UCSD-AML1 (cell line): Measurements from ENCODE around the gene OXTR.

Experiments
- DNase-seq: peaks from one replicate; lab custom pipeline; 2025; ENCODE audit not compliant: unreplicated experiment; lab: John Stamatoyannopoulos, UW

OXTR gene

DNA sequence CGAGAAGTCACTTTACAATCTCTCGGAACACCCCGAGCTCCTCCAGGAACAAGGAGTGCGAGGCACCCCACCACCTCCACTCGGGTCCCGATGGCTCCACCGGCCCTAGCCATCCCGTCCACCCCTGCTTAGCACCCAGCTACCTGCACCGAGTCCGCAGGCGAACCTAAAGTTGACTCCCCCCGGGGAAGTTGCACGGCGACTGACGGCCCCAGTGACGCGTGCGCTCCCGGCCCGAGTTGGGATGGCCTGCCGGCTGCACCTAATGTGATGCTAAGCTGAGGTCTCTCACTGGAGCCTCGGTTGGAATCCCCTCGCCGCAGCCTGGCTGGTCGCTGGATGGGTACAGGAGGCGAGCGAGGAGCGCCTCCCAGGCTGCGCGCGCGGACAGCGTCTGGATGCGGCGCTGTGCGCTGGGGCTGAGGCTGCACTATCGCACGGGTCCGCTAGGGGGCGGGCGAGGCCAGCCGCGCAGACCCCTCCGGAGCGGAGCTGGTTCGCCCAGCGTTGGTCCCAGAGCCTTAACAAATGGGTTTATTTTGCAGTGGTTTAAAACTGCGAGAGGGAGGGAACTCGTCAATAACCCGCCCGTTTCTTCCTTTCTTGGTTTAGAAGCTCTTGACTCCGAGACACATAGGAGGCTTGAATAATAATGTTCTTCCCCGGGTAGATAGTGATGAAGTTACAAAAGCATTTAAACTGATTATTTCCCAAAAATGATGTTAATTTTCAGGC lies at the start of gene OXTR:
TSS of gene OXTR (minus strand) at position 526 of the 735 bp plus-strand sequence. CDS start 1,426 bp downstream, outside the sequence.
- peak; percentile 60 for DNase-seq

DNA sequence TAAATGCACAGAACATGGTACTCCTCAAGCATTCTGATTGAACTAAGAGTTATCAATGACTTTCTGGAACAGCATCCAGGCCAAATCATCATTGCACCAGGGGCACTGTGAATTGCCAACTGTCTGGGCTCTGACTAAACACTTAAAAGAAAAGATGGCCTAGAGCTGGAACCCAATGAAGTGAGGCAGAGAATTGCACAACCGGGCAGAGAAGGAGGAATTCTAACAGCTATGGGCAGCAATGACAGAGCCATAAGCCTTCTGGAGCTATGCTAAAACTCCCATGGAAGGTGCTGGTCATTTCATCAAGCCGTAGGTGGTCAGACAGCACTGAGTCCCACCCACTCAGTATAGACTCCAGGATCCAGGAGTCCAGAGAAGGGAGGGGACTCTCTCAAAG lies 48.1 kb upstream of the OXTR start:
- no peak for DNase-seq

DNA sequence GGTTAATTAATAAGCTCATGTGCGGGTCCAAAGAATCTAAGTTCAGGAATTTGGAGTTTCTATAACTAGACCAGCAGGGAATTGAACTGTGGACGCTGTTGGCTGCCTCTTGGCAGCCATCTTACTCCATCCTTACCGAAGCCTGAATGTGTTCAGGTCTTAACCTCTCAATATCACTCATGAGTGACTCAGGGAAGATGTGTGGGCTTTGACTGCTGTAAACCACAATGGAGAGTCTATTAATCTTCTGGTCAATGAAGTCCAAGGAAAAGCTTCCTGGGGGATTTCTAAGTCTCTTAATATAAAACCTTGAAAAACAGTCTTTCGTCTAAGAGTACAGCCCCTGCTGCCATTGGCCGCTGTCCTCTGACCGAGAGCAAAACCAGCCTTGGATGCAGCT lies 46.7 kb upstream of the OXTR start:
- DNase-seq = no peak

DNA sequence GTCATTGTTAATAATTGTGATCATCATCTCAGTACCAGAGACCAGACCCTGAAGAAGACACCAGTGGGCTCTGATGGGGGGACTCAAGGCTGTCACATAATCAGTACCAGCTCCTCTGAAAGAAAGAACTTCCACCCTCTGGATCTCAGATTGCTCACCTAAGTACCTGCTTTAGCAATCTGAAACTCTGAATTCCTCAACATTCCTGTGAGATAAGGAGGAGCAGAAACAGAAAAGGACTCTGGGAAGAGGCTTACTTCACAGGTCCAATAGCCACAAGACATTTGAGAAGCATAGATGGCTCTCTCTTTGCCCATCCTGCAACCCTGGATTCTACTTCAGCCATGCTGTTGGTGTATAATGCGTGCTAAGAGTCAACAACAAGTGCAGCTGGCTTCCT lies 44.0 kb upstream of the OXTR start:
- no peak for DNase-seq

DNA sequence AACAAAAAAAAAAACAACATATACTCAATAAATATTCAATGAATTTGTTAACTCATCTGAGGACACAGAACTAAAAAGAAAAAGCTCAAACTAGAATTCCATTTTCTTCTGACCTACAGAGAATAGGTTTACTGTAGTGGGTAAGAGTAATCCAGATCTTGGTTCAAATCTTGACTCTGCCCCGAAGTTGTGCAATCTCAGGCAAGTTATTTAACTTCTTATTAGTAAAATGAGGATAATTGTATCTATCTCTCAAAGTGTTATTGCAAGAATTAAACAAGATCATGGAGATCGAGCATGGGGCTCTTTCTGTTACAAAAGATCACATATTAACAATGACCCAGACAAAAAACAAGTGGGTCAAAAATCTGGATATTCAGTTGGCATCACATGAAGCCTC lies 41.1 kb upstream of the OXTR start:
- DNase-seq = no peak

DNA sequence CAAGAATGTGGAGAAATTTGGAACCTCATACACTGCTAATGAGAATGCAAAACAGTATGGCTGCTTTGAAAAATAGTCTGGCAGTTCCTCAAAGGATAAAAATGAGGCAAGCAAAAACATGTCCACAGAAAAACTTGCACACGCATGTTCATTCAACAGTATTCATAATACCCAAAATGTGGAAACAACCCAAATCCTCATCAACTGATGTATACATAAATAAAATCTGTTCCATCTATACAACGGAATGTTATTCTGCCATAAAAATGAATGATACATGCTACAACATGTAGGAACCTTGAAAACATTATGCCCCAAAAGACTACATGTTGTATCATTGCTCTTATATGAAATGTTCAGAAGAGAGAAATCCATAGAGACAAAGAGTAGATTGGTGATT lies 36.4 kb upstream of the OXTR start:
- DNase-seq = no peak

DNA sequence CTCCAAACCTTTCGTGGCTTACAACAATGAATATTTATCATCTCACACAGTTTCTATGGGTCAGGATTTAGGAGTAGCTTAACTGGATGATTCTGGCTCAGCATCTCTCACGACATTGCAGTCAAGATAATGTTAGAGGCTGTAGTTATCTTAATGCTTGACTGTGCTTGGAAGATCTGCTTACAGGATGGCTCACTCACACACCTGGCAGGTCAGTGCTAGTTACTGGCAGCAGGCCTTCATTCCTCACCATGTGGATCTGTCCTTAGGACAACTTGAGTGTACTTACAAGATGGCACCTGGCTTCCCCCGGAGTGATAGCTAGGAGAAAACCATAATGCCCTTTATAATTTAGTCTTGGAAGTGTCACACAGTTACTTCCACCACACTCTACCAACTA lies 32.8 kb upstream of the OXTR start:
- no peak for DNase-seq

DNA sequence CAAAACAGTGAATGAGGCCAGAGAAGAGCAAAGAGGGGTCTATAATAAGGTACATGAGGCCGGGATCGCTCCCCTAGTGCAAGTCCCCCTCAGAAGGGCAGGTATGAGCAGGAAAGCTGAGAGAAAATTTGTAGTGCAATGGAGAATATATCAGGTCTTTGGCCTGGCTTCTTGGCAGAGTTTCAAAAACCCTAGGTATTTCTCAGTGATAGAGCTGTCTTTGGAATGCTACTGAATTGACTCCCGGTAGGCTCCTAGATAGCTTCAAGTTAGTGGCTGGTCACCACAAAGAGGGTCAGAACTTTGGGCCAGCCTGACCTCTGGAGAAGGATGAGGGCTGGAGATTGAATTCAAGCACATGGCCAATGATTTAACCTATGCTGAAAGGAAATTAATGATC lies 30.6 kb upstream of the OXTR start:
- DNase-seq = no peak

DNA sequence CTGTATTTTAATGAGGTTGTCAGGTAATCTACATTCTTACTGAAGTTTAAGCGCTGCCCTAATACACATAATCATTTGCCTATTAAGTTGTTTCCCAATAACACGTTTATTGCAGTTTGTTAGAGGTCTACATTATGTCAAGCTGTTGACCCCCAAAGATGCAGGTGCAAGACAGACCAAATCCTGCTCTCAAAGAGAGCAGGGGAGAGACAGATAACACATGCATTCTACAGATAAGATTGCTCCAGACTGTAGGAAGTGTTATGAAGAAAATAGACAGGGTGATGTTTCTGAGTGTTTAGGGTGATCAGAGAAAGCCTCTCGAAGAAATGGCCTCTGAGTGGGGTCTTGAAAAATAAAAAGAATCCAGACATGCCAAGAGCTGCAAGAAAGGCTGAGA lies 24.8 kb upstream of the OXTR start:
- DNase-seq = no peak

DNA sequence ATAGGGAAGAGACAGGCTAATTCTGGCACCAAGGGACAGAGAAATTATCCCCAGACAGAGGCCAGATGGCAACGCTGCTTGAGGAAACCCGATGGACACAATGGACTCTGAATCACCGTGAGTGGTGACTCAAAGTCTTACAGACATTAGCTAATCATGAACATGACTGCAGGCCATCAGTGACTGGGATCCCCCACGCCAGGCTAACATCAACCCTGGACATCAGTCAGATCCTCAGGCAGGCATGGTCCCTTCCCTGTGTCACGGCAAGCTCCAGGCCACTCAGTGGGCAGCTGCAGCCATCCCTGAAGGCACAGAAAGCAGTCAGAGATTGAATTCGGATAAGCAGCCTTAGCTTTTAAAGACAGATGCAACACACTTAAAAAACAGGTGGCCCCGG lies 23.8 kb upstream of the OXTR start:
- DNase-seq = no peak

DNA sequence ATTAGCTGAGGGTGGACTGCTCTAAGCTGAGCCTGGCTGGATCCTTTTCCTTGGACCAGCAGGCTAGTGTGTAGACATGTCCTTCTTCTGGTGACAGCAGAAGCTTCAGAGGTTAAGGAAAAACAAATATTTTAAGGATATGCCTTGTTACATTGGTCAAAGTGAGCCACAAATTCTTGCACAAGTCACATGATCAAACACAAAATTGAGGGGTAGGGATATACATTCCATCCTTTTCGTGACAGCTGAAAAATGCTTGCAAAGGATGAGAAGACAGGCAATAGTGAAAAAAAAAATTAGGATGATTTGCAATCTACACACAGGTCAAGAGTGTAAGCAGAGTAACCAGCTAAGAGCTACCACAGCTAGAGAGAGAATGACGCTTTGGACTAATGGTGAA lies 21.1 kb upstream of the OXTR start:
- DNase-seq = no peak

DNA sequence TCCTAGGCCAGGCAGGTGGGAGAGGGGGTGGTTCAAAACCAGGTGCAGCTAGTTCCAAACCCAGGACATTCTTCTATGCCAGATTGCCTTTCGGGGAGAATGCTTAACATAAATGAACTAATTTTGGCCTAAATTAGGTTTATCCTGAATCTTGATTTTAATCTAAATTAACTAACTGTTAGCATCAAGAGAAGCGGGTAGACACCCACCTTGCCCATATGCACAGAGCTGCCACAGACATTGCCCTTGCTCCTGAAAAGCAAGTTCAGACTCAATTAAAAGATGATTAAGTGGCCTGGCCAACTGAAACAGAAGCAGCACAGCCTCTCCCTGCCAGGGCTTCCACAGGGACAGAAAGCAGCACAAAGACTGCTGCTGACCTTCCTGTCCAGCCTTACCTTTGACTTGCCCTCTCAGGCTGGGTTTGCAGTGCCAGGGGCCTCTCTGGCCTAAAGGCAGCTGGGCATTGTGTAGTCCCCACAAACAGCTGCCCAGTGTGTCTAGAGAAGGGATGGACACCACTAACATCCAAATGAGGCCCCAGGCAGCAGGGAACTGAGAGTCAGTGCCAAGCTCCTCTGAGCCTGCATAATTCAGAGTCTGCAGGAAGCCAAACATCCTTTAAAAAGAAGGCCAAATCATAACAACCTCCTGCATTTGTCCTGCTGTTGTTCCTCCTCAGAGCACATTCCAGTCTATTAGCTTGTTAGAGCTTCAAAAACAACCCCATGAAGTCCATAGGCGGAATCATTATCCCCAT lies 15.4 kb upstream of the OXTR start:
- no peak for DNase-seq

DNA sequence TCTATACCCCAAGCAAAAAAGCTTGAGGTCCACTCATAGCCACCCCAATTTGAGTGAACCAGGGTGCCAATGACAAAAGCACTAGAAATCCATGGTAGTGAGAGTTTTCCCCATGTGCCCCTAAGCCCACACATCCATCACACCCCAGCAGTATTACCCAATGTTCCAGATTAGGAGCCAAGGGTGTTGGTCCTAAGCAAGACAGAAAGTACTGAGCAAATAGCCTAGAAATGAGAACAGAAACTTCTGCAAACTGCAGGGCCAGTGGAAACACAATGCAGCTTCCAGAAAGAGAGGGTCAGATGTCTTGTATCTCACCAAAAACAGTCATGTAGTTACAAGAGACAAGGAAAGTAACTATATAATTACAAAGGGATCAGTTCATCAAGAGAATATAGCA lies 10.9 kb upstream of the OXTR start:
- DNase-seq = no peak

DNA sequence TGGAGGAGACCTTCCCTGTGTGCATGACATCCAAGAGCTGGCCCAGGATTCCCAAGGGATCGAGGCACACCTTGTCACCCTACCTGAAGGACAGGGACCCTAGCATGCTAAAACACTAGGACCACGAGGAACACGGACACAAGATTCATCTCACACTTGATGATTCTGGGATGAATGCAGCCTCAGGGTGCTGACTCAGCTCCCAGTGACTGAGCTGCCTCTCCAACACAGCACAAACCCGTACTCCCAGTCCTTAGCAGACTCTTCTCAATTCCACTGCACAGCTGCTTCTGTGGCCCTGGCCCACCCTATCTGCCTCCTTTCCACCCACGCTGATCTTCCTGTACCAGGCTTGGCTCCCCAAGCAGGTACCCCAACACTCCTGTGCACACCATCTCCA lies 9.1 kb upstream of the OXTR start:
- no peak for DNase-seq

DNA sequence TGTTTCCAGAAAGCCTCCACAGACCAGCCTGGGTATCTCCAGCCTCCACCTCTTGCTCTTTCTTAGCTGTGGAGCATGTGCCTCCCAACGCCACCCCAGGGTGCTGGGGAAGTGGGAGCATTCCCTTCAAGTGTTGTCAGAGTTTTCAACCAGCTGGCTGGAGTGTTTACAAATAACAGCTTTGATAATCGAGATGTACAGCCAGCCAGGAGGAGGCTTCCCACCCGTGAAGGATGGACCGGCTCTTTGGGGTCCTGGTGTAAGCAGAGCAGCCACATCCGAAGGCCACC lies 8.5 kb upstream of the OXTR start:
- no peak for DNase-seq

DNA sequence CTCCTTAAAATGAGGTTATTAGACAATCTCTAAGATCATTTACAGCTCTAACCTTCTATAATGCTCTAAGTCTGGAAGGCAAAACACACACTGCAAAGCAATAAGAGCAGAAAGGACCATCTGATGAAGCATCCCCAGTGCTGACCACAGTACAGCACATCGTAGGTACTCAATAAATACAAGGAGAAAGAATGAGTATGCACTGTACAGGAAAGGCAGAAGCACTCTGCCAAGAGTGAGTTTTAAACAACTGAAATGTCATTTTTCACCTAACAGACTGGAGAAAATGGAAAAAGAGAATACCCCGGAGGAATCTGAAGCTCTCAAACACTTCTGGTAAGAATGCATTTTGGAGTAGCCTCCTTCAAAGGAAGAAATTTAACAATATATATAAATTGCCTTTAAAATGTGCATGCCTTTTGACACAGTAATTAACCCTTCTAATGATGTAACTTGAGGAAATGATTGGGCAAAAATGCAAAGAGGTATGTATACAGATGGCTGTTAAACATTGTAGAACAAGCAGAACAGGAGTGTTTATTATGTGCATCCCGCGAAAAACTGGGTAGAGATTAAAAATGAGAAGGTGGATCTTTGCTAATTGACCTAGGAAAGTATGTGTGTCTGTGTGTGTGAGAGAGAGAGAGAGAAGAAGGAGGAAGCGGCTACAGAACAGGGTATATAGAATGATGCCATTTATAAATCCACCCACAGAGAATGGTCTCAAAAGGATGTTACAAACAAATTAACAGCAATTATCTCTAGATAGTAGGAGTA lies 8.0 kb upstream of the OXTR start:
- no peak for DNase-seq

DNA sequence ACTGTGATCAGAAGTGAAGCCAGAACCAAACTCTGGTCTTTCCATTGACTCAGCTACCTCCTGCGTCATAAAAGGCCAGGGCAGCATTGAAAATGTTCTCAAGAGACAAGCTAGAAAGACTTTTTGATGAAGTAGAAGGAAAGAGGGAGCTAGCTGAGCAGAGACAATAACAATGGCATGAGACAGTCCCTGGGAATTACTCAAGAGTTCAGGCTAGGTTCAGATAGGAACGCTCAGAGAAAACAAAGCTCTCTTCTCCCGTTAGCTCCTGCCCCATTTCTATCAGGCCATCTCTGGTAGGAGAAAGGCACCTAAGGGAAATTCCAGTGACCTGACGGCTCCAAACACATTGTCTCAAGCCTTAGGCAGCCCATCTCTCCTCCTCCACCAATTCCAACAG lies 7.0 kb upstream of the OXTR start:
- no peak for DNase-seq

DNA sequence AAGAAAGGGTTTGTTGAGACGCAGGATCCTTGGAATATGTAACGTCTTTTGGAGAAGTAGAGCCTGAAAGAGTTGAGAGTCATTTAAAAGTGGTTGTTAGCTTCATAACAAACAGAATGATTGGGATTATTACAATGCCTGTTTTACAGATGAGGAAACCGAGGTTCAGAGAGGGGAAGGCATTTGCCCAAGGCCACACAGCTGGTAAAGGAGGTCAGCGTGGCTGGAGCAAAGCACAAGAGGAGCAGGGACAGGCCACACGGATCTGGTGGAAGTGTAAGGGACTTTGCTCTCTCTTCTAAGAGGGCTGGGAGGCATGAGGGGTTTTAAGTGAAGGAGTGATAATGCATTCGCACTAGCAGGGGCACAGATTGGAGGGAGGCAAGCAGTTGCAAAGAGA lies 6.2 kb upstream of the OXTR start:
- DNase-seq = no peak

DNA sequence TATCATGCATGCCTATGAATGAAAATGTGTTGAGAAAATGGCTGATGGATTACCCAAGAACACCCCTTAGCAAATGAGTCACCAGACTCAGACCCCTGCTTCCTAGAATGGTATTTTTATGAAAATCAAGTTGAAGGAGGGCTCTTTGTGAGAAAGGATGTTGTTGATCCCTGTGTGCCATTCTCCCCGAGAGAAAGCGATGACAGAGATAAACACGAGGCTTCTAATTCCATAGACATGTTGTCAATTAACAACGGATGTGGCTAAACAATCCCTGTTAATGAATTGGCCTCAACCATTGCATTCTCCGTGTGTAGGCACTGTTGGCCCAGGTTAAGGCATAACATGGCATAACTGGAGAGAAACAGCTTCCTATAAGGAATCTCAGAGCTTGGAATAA lies 5.8 kb upstream of the OXTR start:
- no peak for DNase-seq

DNA sequence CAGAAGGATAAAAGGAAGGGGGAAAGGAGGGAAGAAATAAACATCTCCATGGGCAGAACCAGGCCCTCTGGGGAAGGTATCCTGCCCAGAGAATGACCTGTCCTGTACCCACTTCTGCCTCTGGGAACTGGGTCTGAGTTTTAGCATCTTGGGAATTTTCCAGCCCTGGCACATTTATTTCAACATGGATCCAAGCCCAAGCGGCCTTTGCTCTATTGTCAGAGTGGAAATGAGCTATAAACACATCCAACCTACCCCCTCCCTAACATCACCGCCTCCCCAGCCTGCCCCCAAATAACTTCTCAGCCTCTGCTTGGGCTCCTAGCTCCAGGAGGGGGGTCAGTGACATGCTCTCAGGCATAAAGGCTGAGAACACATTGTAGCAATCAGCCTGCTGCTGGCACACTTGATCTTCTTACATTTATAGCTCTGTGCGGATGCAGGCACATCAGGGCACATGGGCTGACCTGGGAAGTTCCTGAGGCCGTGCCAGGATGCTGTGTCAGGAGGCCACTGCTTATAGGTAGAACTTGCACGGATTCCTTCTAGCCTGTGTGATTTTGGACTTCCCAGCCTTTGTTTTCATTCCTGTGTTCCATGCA lies 4.6 kb upstream of the OXTR start:
- DNase-seq = no peak

DNA sequence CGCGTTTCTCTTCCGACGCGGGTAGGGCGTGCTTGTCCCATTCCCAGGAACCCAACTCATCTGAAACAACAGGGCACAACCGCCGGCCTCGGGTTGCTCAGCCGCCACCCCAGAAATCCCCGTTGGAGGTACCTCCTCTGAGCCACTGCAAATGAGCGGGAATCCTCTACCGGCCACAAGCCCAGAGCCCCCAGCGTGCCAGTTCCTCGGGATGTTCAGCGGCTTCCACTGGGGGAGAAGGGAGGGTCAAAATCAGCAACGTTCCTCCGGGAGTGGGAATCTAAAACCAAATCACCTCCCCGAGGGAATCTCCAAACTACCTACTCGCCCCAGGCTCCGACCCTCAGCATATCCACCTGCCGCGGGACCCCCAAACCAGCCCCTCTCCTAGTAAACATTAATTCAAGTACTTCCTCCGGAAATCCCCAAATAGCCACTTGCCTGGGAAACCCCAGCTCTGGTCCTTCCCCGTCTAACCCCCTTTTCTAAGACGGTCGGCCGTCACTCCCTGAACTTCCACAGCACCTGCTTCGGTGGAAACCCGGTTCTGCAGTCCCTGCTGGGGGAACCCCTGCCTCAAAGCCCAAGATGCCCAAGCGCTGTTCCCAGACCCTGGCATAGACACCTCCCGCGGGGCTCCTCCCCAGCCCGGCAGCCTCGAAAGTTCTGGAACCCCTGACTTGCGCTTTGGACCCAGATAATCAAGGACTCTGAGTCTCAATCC lies 887 bp downstream of the OXTR start:
- no peak for DNase-seq
